ENCODE data around the gene BNC1. TPM values are rescaled to one million over a fixed set of nuclear protein-coding genes. Genes with fewer than 3 reads are reported as not detected.

BNC1 gene
- total RNA-seq, 1 experiment from 2014 or later, result 28.6 TPM

- Histone ChIP-seq H3K9me3 (no peaks in the 10 kb centered on the region), H3K36me3 (no peaks in the 10 kb centered on the region), H3K4me3 (no peak overlapping the region), H3K27me3 (no peaks in the 10 kb centered on the region)
- peak; percentile 2 for DNase-seq
Measured at GRCh38 chr15:83210619-83211018, 73.8 kb downstream of the BNC1 start.

DNA sequence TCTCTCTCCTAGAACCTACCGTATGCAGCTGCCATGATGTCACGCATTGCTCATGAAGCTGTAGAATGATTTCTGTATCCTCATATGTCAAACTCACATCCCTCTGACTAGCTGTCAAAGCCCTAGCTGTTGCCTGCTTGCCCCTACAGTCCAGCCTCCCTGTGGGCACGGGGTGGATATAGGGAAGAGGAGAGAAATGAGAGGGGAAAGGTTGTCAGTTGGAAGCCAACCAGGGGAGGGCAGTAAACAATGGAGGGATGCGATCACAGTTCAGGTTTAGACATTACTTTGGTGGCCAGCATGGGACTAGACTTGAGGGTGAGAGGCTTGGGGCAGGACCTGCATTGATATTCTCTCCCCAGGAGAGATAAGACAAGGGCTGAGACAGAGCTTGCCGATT lies 75.1 kb downstream of the BNC1 start:
- H3K27me3 ChIP-seq, result no peaks in the 10 kb centered on the region
- no peaks in the 10 kb centered on the region for H3K9me3 ChIP-seq
- H3K4me3 ChIP-seq, result no peak overlapping the region
- DNase-seq, result peak; percentile 6
- no peaks in the 10 kb centered on the region for H3K36me3 ChIP-seq

- DNase-seq, result no peak
- Histone ChIP-seq H3K9me3 (no peaks in the 10 kb centered on the region), H3K4me3 (peak overlapping the region; percentile 78), H3K36me3 (no peaks in the 10 kb centered on the region), H3K27me3 (no peaks in the 10 kb centered on the region)
Measured at GRCh38 chr15:83208367-83208661, 76.2 kb downstream of the BNC1 start.

DNA sequence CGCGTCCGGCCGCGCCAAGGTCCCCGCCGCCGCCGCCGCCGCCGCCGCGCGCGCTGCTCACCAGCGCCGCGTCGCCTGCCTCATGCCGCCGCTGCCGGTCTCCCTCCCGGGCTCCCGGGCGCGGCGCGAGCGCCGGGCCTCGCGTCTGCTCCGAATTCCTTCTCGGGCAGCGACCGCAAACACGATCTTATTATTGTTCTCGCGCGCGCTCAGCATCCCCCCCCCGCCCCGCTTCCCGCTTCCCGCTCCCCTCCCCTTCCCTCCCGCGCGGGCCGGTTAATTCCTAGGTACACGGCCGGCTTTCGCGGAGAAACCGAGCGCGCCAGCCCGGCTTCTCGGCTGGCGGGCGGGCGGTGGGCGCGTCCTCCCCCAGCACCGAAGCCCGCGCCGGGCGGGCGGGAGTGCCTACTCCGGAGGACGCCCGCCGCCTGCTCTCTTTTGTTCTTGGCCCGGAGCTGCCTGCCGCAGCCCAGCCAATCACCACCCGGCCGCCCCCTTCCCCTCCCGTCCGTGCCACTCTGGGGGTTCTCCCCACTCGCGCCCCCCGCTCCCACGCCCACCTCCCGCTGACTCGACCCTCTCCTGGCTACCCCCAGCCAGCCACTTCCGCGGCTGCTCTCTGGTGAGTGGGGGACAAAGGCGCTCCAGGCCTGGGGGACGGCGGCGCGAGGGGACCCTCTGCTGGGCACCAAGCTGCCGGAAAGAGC lies 76.7 kb downstream of the BNC1 start, which contains the start of gene HDGFL3:
Gene HDGFL3 (minus strand): TSS at position 164 of the 707 bp plus-strand sequence. CDS start 409 bp downstream, outside the sequence.
- peak; percentile 74 for DNase-seq
- H3K4me3 ChIP-seq, result peak within 1 kb of the TSS; percentile 78
- no peaks in the 10 kb centered on the region for H3K9me3 ChIP-seq
- H3K36me3 ChIP-seq, result no peaks in the 10 kb centered on the region
- H3K27me3 ChIP-seq, result no peaks in the 10 kb centered on the region

GRCh38 chr15:83207009-83207659 lies 77.3 kb downstream of the BNC1 start:
- no peaks in the 10 kb centered on the region for H3K36me3 ChIP-seq
- H3K4me3 ChIP-seq, result peak overlapping the region; percentile 78
- no peaks in the 10 kb centered on the region for H3K9me3 ChIP-seq
- DNase-seq, result peak; percentile 51
- no peaks in the 10 kb centered on the region for H3K27me3 ChIP-seq

DNA sequence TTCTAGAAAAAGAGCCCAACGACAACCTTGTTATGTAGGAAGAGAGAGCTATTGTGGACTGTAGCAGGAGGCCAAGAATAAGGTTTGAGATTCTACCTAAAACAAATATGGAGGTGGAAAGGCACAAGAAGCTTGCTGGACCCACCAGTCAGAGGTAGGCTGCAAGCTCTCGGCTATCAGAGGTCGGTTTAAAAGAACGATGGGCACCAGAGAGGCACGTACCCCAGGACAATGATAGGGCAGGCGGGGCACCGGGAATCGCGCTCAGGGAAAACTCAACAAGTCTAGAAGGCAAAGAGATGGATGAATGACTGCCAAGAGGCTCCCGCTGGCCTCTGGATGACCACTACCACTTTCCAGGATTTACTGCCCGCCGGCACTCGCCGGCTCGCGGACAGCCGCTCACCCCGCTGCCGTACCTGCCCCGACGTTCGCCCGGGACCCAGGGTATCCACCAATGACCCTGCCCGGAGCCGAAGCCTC lies 77.9 kb downstream of the BNC1 start:
- H3K4me3 ChIP-seq, result peak overlapping the region; percentile 78
- DNase-seq, result no peak
- H3K9me3 ChIP-seq, result no peaks in the 10 kb centered on the region
- H3K36me3 ChIP-seq, result no peaks in the 10 kb centered on the region
- no peaks in the 10 kb centered on the region for H3K27me3 ChIP-seq

Other genes starting within 250 kb of the BNC1 start
- 90.8 and 91.9 TPM in 2 replicates for gene BTBD1, start 217.4 kb downstream of the BNC1 start, total RNA-seq (2014; rRNA removed; shearing (Covaris generic); ENCODE audit: low replicate concordance)
- 1.6 and 1.7 TPM in 2 replicates for gene TM6SF1, start 177.0 kb downstream of the BNC1 start, total RNA-seq (2014; rRNA removed; shearing (Covaris generic); ENCODE audit: low replicate concordance)
- gene HDGFL3, start 76.8 kb downstream of the BNC1 start, total RNA-seq (2014; rRNA removed; shearing (Covaris generic); ENCODE audit: low replicate concordance), result 24.9 and 42.7 TPM in 2 replicates
- 0.15 and 2.4 TPM in 2 replicates for gene SH3GL3, start 162.7 kb upstream of the BNC1 start, total RNA-seq (2014; rRNA removed; shearing (Covaris generic); ENCODE audit: low replicate concordance)

Data from MG63 (cell line).